HCT116 (cell line): ENCODE results near the gene TIPRL.

Experiments used
- EZH2 ChIP-seq: fragments of 200-600 bp; sonication (generic); IDR thresholded peaks from 2 replicates; pipeline ENCODE4 v1.6.1; 2017; ENCODE audit warnings: antibody characterized with exemption, mixed run types
- EZH2phosphoT487 ChIP-seq: fragments of 200-600 bp; IDR thresholded peaks from 2 replicates; pipeline ENCODE4 v1.6.1; 2018; ENCODE audit warnings: antibody characterized with exemption, borderline replicate concordance
- JUND ChIP-seq: IDR thresholded peaks from 2 replicates; pipeline ENCODE4 v1.6.1; 2012
- MAX ChIP-seq: IDR thresholded peaks from 2 replicates; pipeline ENCODE4 v1.6.1; 2012
- POLR2A ChIP-seq: IDR thresholded peaks from 2 replicates; pipeline ENCODE4 v1.7.0; 2011; ENCODE audit warnings: borderline replicate concordance; ENCODE audit not compliant: insufficient read depth, insufficient read length; ENCODE audit errors: extremely low read depth
- POLR2AphosphoS5 ChIP-seq: IDR thresholded peaks from 2 replicates; pipeline ENCODE4 v1.6.1; 2011; ENCODE audit warnings: mild to moderate bottlenecking, low read depth, low read length, moderate library complexity
- RAD21 ChIP-seq: IDR thresholded peaks from 2 replicates; pipeline ENCODE4 v1.6.1; 2012; ENCODE audit warnings: low read depth, mild to moderate bottlenecking
- REST ChIP-seq: IDR thresholded peaks from 2 replicates; pipeline ENCODE4 v1.6.1; 2012; ENCODE audit warnings: low read depth
- SIN3A ChIP-seq: IDR thresholded peaks from 2 replicates; pipeline ENCODE4 v1.6.1; 2012; ENCODE audit warnings: low read depth
- SP1 ChIP-seq: IDR thresholded peaks from 2 replicates; pipeline ENCODE4 v1.6.1; 2012; ENCODE audit warnings: low read depth
- YY1 ChIP-seq: IDR thresholded peaks from 2 replicates; pipeline ENCODE4 v1.6.1; 2011; ENCODE audit warnings: low read length, low read depth, moderate library complexity, mild to moderate bottlenecking; ENCODE audit not compliant: insufficient replicate concordance; ENCODE audit errors: extremely low read depth
- ZFX ChIP-seq: fragments of 450-650 bp; IDR thresholded peaks from 2 replicates; pipeline ENCODE4 v1.6.1; 2017
- TF ChIP-seq, protein P1 (sequence below), 3 experiments: fragments of 200-600 bp in 1 of 3; sonication (generic) in 1 of 3; IDR thresholded peaks in 2 of 3; conservative IDR thresholded peaks in 1 of 3; 2 replicates each; pipeline ENCODE4 v1.5.1; 2012 to 2017; ENCODE audit warnings: low read depth in 2 of 3, low read length in 2 of 3, antibody characterized with exemption in 1 of 3, borderline replicate concordance in 1 of 3, control low read depth in 1 of 3, mild to moderate bottlenecking in 1 of 3, mixed read lengths in 1 of 3, mixed run types in 1 of 3, moderate library complexity in 1 of 3; ENCODE audit not compliant: insufficient read depth in 1 of 3

DNA sequence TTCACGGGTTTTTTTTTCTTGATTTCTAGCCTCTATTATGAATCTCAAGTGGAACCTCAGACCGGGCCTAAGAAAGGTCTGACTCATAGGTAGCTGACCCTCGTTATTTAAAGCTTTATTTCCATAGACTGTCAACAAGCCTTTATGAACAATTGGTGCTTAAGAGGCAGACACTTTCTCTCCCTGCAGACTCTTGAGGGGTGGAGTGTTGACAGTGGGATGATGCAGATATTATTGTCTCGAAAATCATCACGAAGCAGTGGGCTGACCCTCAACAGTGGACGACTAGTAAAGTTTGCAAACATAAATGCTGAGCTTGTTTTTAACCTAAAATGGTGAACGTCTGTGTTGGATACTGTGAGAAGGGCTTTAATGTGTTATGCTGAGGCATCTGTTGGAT lies 48.9 kb downstream of the TIPRL start:
- TF ChIP-seq, protein P1, sequence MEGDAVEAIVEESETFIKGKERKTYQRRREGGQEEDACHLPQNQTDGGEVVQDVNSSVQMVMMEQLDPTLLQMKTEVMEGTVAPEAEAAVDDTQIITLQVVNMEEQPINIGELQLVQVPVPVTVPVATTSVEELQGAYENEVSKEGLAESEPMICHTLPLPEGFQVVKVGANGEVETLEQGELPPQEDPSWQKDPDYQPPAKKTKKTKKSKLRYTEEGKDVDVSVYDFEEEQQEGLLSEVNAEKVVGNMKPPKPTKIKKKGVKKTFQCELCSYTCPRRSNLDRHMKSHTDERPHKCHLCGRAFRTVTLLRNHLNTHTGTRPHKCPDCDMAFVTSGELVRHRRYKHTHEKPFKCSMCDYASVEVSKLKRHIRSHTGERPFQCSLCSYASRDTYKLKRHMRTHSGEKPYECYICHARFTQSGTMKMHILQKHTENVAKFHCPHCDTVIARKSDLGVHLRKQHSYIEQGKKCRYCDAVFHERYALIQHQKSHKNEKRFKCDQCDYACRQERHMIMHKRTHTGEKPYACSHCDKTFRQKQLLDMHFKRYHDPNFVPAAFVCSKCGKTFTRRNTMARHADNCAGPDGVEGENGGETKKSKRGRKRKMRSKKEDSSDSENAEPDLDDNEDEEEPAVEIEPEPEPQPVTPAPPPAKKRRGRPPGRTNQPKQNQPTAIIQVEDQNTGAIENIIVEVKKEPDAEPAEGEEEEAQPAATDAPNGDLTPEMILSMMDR (IDR thresholded peaks at IDR 0.05 in 2 of 3, conservative IDR thresholded peaks at IDR 0.05 in 1 of 3; ENCODE audit: borderline replicate concordance in 1 of 3, insufficient read depth in 1 of 3, low read depth in 2 of 3, low read length in 2 of 3), result no peak
- no peak for TF ChIP-seq EZH2
- no peak for TF ChIP-seq POLR2A
- no peak for TF ChIP-seq MAX
- no peak for TF ChIP-seq YY1
- no peak for TF ChIP-seq RAD21
- no peak for TF ChIP-seq EZH2phosphoT487
- no peak for TF ChIP-seq ZFX
- TF ChIP-seq REST, result no peak
- TF ChIP-seq JUND, result no peak
- no peak for TF ChIP-seq SP1
- TF ChIP-seq SIN3A, result no peak
- no peak for TF ChIP-seq POLR2AphosphoS5
